ENCODE data around the gene SLC35E3. TPM values are rescaled to one million over a fixed set of nuclear protein-coding genes. Genes with fewer than 3 reads are reported as not detected.

Gene SLC35E3
- total RNA-seq, 1 experiment from 2014 or later: 4.9 TPM

DNA sequence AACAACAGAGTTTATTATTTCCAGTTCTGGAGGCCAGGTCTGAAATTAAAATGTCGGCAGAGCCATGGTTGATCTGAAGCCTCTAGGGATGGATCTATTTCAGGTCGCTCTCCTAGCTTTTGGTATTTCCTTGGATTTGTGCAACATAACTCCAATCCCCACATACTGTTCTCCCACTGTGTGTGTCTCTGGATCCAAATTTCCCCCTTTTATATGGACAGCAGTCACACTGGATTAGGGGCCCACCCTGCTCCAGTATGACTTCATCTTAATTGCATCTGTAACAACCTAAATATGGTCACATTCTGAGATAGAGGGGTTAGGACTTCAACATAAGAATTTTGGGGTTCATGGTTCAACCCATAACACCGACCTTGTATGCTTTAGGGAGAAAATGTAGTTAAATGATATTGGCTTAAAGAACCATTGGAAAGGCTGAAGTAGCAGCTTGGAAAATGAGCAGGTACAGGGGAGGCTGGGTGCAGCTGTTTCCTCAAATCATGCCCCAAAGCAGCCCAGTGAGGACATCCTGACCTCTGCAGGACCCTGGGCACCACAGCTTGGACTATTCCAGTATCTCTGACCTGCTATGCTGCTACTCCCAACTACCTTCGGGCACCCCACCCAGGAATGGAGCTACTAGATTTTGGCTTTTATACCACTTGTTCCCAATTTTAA, 48.1 kb downstream of the SLC35E3 start:
- H3K9ac ChIP-seq (ENCODE audit: low read length): no peak overlapping the region
- H3K27ac ChIP-seq (ENCODE audit: low read depth, low read length): no peak overlapping the region
- TF ChIP-seq, protein P1, sequence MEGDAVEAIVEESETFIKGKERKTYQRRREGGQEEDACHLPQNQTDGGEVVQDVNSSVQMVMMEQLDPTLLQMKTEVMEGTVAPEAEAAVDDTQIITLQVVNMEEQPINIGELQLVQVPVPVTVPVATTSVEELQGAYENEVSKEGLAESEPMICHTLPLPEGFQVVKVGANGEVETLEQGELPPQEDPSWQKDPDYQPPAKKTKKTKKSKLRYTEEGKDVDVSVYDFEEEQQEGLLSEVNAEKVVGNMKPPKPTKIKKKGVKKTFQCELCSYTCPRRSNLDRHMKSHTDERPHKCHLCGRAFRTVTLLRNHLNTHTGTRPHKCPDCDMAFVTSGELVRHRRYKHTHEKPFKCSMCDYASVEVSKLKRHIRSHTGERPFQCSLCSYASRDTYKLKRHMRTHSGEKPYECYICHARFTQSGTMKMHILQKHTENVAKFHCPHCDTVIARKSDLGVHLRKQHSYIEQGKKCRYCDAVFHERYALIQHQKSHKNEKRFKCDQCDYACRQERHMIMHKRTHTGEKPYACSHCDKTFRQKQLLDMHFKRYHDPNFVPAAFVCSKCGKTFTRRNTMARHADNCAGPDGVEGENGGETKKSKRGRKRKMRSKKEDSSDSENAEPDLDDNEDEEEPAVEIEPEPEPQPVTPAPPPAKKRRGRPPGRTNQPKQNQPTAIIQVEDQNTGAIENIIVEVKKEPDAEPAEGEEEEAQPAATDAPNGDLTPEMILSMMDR (IDR thresholded peaks at IDR 0.05 in 2 of 3, conservative IDR thresholded peaks at IDR 0.05 in 1 of 3; ENCODE audit: borderline replicate concordance in 1 of 3, insufficient read depth in 1 of 3, low read depth in 2 of 3, low read length in 2 of 3): no peak
- TF ChIP-seq SRF (IDR thresholded peaks at IDR 0.05; ENCODE audit: low read depth): no peak
- no peak for TF ChIP-seq TCF7L2 (IDR thresholded peaks at IDR 0.05; ENCODE audit: borderline replicate concordance, extremely low read depth, insufficient read depth, insufficient read length)
- TF ChIP-seq, protein P2, sequence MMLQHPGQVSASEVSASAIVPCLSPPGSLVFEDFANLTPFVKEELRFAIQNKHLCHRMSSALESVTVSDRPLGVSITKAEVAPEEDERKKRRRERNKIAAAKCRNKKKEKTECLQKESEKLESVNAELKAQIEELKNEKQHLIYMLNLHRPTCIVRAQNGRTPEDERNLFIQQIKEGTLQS (IDR thresholded peaks at IDR 0.05): no peak
- TF ChIP-seq ZNF274 (IDR thresholded peaks at IDR 0.05; ENCODE audit: low read depth, low read length): no peak
- no peak for TF ChIP-seq RAD21 (IDR thresholded peaks at IDR 0.05; ENCODE audit: low read depth)
- TF ChIP-seq CEBPB (IDR thresholded peaks at IDR 0.05; ENCODE audit: low read depth): no peak
- no peak for TF ChIP-seq CBX3 (IDR thresholded peaks at IDR 0.05; ENCODE audit: low read depth)
- no peak for TF ChIP-seq SP1 (IDR thresholded peaks at IDR 0.05; ENCODE audit: low read depth)
- TF ChIP-seq, protein P3, sequence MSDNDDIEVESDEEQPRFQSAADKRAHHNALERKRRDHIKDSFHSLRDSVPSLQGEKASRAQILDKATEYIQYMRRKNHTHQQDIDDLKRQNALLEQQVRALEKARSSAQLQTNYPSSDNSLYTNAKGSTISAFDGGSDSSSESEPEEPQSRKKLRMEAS (IDR thresholded peaks at IDR 0.05): no peak
- ChIA-PET POLR2A (interaction anchor here (2.4 kb wide), 1 partner anchor 13 kb away, joined by 7 read pairs; the partner anchor contains the start of gene MDM2), CTCF (no interaction called here), RAD21 (ENCODE audit: low non-redundant PET in 1 of 2, low total read pairs in 2 of 2, uncharacterized antibody in 2 of 2, unreplicated experiment in 2 of 2) (no interaction called here)
- no peak overlapping the region for H3K4me3 ChIP-seq (replicated peaks in 1 of 2; ENCODE audit: low read depth in 1 of 2, low read length in 2 of 2)
- no peaks in the 10 kb centered on the region for H3K9me2 ChIP-seq (ENCODE audit: insufficient read depth)
- no peak for DNase-seq (ENCODE audit: low read depth, low spot score)
- H2AFZ ChIP-seq (ENCODE audit: low read depth, low read length, poor library complexity, severe bottlenecking): peak overlapping the region; percentile 73
- H3K4me1 ChIP-seq (ENCODE audit: control insufficient read depth in 1 of 2, insufficient read depth in 2 of 2, low read length in 2 of 2): peaks cover under 1 to 30% of the 10 kb centered on the region in 2 experiments
- no peaks in the 10 kb centered on the region for H3K9me3 ChIP-seq (ENCODE audit: control insufficient read depth in 1 of 2, insufficient read depth in 1 of 2, low read depth in 1 of 2, low read length in 2 of 2)
- no peak for ATAC-seq
- intact Hi-C loops (cut with micrococcal nuclease): no loop called here
- H3K79me2 ChIP-seq (ENCODE audit: insufficient read depth, low read length): no peaks in the 10 kb centered on the region
- H3K27me3 ChIP-seq (ENCODE audit: insufficient read depth, low read length): no peaks in the 10 kb centered on the region
- BruUV-seq (replicated peaks): no TSS peak
- H3K36me3 ChIP-seq (ENCODE audit: control insufficient read depth in 1 of 2, insufficient read depth in 2 of 2, low read length in 2 of 2): no peaks in the 10 kb centered on the region
- H3K4me2 ChIP-seq (ENCODE audit: low read length): peak overlapping the region; percentile 37; the same call in 1 of the 2 replicates
- no peaks in the 10 kb centered on the region for H4K20me1 ChIP-seq (ENCODE audit: insufficient read depth)

Measured in HCT116 (cell line).